GM06990 (cell line): ENCODE measurements around the gene SGO1.

Experiments used
- DNase-seq: peaks from one replicate; pipeline ENCODE4 v3.0.0-alpha.2; 2011; ENCODE audit not compliant: insufficient read length; ENCODE audit errors: extremely low read depth
- H3K27me3 ChIP-seq: replicated peaks from 2 replicates; pipeline ENCODE4 v1.6.0; 2011; ENCODE audit warnings: low read length; ENCODE audit not compliant: control insufficient read depth, insufficient read depth
- H3K36me3 ChIP-seq: 2 replicates; pipeline ENCODE4 v1.5.1; 2011; ENCODE audit warnings: low read length; ENCODE audit not compliant: control insufficient read depth, insufficient read depth
- H3K4me3 ChIP-seq: replicated peaks from 2 replicates; pipeline ENCODE4 v1.5.1; 2011; ENCODE audit warnings: low read depth, mild to moderate bottlenecking, control low read depth, low read length
- CTCF ChIP-seq: IDR thresholded peaks from 2 replicates; pipeline ENCODE4 v1.5.1; 2011; ENCODE audit warnings: low read length, control low read depth, mild to moderate bottlenecking, inconsistent platforms; ENCODE audit not compliant: insufficient read depth, poor library complexity, severe bottlenecking

SGO1 gene

GRCh38 chr3:20148466-20148865, 37.5 kb downstream of the SGO1 start:
- Histone ChIP-seq H3K4me3 (no peak overlapping the region), H3K36me3 (no peaks in the 10 kb centered on the region; the same call in 1 of the 2 replicates)

GRCh38 chr3:20147361-20147760, 38.6 kb downstream of the SGO1 start:
- Histone ChIP-seq H3K36me3 (no peaks in the 10 kb centered on the region; the same call in 1 of the 2 replicates), H3K27me3 (no peaks in the 10 kb centered on the region), H3K4me3 (no peak overlapping the region)
- no peak for DNase-seq
- no peak for TF ChIP-seq CTCF

More at GRCh38 chr3:20148466-20148865, 37.5 kb downstream of the SGO1 start:
- no peak for TF ChIP-seq CTCF
- DNase-seq = no peak
- H3K27me3 ChIP-seq = no peaks in the 10 kb centered on the region

GRCh38 chr3:20146301-20146700, 39.7 kb downstream of the SGO1 start:
- H3K27me3 ChIP-seq = no peaks in the 10 kb centered on the region
- no peak overlapping the region for H3K4me3 ChIP-seq
- no peaks in the 10 kb centered on the region; the same call in 1 of the 2 replicates for H3K36me3 ChIP-seq
- no peak for DNase-seq
- TF ChIP-seq CTCF = no peak

- H3K4me3 ChIP-seq = no peak overlapping the region
- no peaks in the 10 kb centered on the region; the same call in 1 of the 2 replicates for H3K36me3 ChIP-seq
- TF ChIP-seq CTCF = no peak
- H3K27me3 ChIP-seq = no peaks in the 10 kb centered on the region
- DNase-seq = no peak
Measured at GRCh38 chr3:20145874-20146273, 40.1 kb downstream of the SGO1 start.

DNA sequence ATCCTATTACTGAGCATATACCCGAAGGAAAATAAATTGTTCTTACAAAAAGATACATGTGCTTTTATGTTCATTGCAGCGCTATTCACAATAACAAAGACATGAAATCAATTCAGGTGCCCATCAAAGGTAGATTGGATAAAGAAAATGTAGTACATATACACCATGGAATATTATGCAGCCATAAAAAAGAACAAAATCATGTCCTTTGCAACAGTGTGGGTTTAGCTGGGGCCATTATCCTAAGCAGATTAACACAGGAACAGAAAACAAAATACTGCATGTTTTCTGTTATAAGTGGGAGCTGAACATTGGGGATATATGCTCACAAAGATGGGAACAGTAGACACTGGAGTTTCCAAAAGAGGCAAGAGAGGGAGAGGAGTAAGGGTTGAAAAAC, 42.5 kb downstream of the SGO1 start:
- Histone ChIP-seq H3K36me3 (no peaks in the 10 kb centered on the region; the same call in 1 of the 2 replicates), H3K27me3 (no peaks in the 10 kb centered on the region)
- TF ChIP-seq CTCF = no peak

DNA sequence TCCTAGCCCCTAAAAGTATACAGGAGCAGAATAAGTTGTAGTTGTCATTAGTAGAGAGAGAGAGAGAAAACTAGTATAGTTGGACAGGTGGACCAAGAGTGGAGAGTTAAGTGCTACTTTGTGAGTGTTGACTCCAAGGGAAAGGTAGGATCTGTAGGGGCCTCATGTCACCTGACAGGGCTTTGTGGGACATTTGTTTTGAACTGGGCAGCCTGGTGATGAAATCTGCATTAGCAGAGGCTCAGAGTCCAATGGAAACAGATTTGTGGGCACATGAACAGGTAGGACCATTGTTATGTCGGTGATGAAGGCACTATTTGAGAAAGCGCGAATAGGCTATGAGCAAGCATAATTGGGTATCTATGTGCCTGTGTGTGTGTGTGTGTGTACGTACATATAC, 43.5 kb downstream of the SGO1 start:
- H3K4me3 ChIP-seq = no peak overlapping the region
- no peak for DNase-seq
- H3K27me3 ChIP-seq = no peaks in the 10 kb centered on the region
- no peaks in the 10 kb centered on the region; the same call in 1 of the 2 replicates for H3K36me3 ChIP-seq
- no peak for TF ChIP-seq CTCF

More for the DNA sequence above, 42.5 kb downstream of the SGO1 start:
- DNase-seq = no peak
- H3K4me3 ChIP-seq = no peak overlapping the region
